DOHH2 (cell line): ENCODE measurements around the gene CAMTA1.

Source experiments
- H3F3A ChIP-seq: fragments of 200-600 bp; sonication (generic), shearing (Covaris generic); 2 replicates; pipeline ENCODE4 v1.6.0; 2016; ENCODE audit warnings: antibody characterized with exemption, mild to moderate bottlenecking; ENCODE audit not compliant: control insufficient read depth, insufficient read depth
- H3K27ac ChIP-seq: fragments of 200-600 bp; sonication (generic); 2 replicates; pipeline ENCODE4 v1.5.1; 2014; ENCODE audit warnings: low read depth, mild to moderate bottlenecking, low read length, moderate library complexity
- H3K27me3 ChIP-seq: fragments of 200-600 bp; sonication (generic); 2 replicates; pipeline ENCODE4 v1.6.1; 2014; ENCODE audit warnings: mild to moderate bottlenecking, low read length, mixed read lengths; ENCODE audit not compliant: control insufficient read depth
- H3K36me3 ChIP-seq: fragments of 200-600 bp; sonication (generic); 2 replicates; pipeline ENCODE4 v1.6.1; 2014; ENCODE audit warnings: mild to moderate bottlenecking, low read length, moderate library complexity, mixed read lengths; ENCODE audit not compliant: control insufficient read depth
- H3K4me1 ChIP-seq: fragments of 200-600 bp; sonication (generic); 2 replicates; pipeline ENCODE4 v1.6.1; 2014; ENCODE audit warnings: mild to moderate bottlenecking, low read length, mixed read lengths; ENCODE audit not compliant: control insufficient read depth
- H3K4me2 ChIP-seq: fragments of 200-600 bp; sonication (generic); 2 replicates; pipeline ENCODE4 v1.6.0; 2014; ENCODE audit warnings: mild to moderate bottlenecking, low read length, moderate library complexity
- H3K4me3 ChIP-seq: fragments of 200-600 bp; sonication (generic); 2 replicates; pipeline ENCODE4 v1.5.1; 2014; ENCODE audit warnings: mild to moderate bottlenecking, low read length, mixed read lengths
- H3K79me2 ChIP-seq: fragments of 200-600 bp; sonication (generic); 2 replicates; pipeline ENCODE4 v1.6.1; 2014; ENCODE audit warnings: mild to moderate bottlenecking, low read length, mixed read lengths; ENCODE audit not compliant: control insufficient read depth
- H3K9me2 ChIP-seq: fragments of 200-600 bp; sonication (generic); replicated peaks from 2 replicates; pipeline ENCODE4 v1.6.1; 2014; ENCODE audit warnings: mild to moderate bottlenecking, low read length, mixed read lengths; ENCODE audit not compliant: control insufficient read depth
- H3K9me3 ChIP-seq: fragments of 200-600 bp; sonication (generic); 2 replicates; pipeline ENCODE4 v1.6.1; 2014; ENCODE audit warnings: antibody characterized with exemption, low read length, mixed read lengths; ENCODE audit not compliant: control insufficient read depth, insufficient read depth
- H4K20me1 ChIP-seq: fragments of 200-600 bp; sonication (generic); 2 replicates; pipeline ENCODE4 v1.6.0; 2014; ENCODE audit warnings: low read depth, mild to moderate bottlenecking, antibody characterized with exemption, low read length, moderate library complexity; ENCODE audit not compliant: control insufficient read depth, insufficient read depth
- EZH2phosphoT487 ChIP-seq: fragments of 200-600 bp; sonication (generic); IDR thresholded peaks from 2 replicates; pipeline ENCODE4 v1.6.1; 2017; ENCODE audit warnings: borderline replicate concordance, mild to moderate bottlenecking, antibody characterized with exemption, low read length, moderate library complexity, mixed read lengths
- TF ChIP-seq, protein P1 (sequence below): fragments of 200-600 bp; sonication (generic); IDR thresholded peaks from one replicate; pipeline ENCODE4 v1.5.1; 2014; ENCODE audit warnings: antibody characterized with exemption, mild to moderate bottlenecking, low read depth, low read length; ENCODE audit not compliant: poor library complexity, severe bottlenecking

Gene CAMTA1

DNA sequence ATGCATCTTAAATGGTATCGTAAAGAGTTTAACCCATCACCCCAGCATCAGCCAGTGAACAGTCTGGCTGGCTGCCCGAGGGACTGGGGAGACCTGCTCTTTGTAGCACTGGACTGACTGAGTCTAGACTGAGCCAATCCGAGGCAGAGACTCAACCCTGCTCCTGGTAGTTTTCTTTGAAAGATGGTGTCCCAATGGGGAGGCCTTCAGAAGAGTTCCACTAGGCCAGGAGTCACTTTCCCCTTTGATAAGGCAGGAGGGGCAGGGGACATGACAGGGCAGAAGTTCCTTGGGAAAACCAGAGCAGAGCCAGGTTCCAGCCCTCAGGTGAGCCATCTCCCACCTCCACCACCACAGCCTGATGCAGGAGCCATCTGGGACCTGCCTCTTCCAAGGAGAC, 203.5 kb downstream of the CAMTA1 start:
- Histone ChIP-seq H3F3A (no peaks in the 10 kb centered on the region), H3K9me2 (no peaks in the 10 kb centered on the region), H4K20me1 (no peaks in the 10 kb centered on the region), H3K36me3 (no peaks in the 10 kb centered on the region), H3K79me2 (no peaks in the 10 kb centered on the region), H3K4me2 (no peak overlapping the region), H3K27me3 (peaks cover 8% of the 10 kb centered on the region), H3K9me3 (peaks cover 9% of the 10 kb centered on the region; the same call in 1 of the 2 replicates), H3K27ac (no peak overlapping the region), H3K4me3 (no peak overlapping the region), H3K4me1 (peaks cover 19% of the 10 kb centered on the region)
- TF ChIP-seq EZH2phosphoT487: no peak
- TF ChIP-seq, protein P1, sequence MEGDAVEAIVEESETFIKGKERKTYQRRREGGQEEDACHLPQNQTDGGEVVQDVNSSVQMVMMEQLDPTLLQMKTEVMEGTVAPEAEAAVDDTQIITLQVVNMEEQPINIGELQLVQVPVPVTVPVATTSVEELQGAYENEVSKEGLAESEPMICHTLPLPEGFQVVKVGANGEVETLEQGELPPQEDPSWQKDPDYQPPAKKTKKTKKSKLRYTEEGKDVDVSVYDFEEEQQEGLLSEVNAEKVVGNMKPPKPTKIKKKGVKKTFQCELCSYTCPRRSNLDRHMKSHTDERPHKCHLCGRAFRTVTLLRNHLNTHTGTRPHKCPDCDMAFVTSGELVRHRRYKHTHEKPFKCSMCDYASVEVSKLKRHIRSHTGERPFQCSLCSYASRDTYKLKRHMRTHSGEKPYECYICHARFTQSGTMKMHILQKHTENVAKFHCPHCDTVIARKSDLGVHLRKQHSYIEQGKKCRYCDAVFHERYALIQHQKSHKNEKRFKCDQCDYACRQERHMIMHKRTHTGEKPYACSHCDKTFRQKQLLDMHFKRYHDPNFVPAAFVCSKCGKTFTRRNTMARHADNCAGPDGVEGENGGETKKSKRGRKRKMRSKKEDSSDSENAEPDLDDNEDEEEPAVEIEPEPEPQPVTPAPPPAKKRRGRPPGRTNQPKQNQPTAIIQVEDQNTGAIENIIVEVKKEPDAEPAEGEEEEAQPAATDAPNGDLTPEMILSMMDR: no peak

DNA sequence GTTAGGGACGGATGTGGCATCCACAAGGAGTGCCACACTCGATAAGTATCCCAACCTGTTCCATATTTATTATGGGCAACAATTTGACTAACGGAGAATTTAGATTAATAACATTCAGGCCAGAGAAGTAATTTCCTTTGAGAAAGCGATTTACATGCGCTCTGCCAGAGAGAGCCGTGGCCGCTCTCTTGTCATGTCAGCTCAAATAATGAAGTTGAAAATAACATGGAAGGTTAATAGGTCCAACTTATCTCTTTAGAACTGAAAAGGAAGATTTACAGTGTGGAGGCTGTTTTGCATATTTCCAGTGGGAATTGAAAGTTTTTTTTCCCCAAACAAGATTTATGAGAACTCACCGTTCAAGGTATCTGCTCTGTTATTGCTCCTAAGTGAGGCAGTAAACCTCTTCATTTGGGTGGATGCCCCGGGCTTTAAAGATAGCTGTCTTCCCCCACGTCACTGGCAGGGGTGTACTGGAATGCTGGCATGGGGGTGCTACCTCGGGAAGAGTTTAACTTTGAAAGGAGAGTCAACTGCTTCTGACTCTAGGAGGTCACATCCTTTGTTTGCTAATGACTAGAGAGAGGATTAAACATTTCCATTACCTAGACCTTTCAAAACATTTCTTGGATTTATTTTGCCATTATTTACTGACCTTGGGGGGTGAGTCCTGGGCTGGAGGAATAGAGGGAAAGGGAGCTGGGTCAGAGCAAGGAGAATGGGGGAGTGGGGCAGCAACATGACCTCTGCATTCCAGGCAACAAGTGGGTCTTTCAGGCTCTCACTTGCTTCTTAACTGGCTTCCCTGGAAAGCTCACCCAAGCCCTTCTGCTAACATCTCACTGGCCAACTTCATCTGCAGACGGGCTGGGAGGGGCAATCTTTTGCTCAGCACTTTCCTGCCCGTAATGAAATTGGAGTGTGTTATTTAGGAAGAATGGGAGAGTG, 204.2 kb downstream of the CAMTA1 start:
- Histone ChIP-seq H3K27me3 (peaks cover 8% of the 10 kb centered on the region), H4K20me1 (no peaks in the 10 kb centered on the region), H3K4me1 (peaks cover 19% of the 10 kb centered on the region), H3K27ac (no peak overlapping the region), H3F3A (no peaks in the 10 kb centered on the region), H3K36me3 (no peaks in the 10 kb centered on the region), H3K4me3 (no peak overlapping the region), H3K9me3 (peaks cover 9% of the 10 kb centered on the region; the same call in 1 of the 2 replicates), H3K4me2 (no peak overlapping the region), H3K79me2 (no peaks in the 10 kb centered on the region), H3K9me2 (no peaks in the 10 kb centered on the region)
- TF ChIP-seq EZH2phosphoT487: no peak

DNA sequence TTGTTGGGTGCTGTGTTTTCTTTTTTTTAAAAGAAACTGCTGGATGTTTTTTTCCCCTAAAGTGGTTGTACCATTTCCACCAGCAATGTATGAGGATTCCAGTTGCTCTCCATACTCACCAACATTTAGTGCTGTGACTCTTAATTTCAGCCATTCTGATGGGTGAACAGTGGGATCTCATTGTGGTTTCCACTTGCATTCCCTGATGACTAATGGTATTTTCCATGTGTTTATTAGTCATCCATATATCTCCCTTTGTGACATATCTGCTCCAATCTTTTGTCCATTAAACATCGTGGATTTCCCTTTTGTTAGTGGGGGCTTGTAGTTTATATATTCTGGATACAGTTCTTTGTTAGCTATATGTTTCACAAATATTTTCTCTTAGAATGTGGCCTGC, 206.0 kb downstream of the CAMTA1 start:
- H3K9me3 ChIP-seq: peaks cover 9% of the 10 kb centered on the region; the same call in 1 of the 2 replicates
- H4K20me1 ChIP-seq: no peaks in the 10 kb centered on the region
- TF ChIP-seq, protein P1: no peak
- TF ChIP-seq EZH2phosphoT487: no peak
- peaks cover 8% of the 10 kb centered on the region for H3K27me3 ChIP-seq
- H3K27ac ChIP-seq: no peak overlapping the region
- no peak overlapping the region for H3K4me3 ChIP-seq
- no peaks in the 10 kb centered on the region for H3K79me2 ChIP-seq
- H3F3A ChIP-seq: no peaks in the 10 kb centered on the region
- peaks cover 6% of the 10 kb centered on the region for H3K4me1 ChIP-seq
- no peak overlapping the region for H3K4me2 ChIP-seq
- H3K36me3 ChIP-seq: no peaks in the 10 kb centered on the region
- no peaks in the 10 kb centered on the region for H3K9me2 ChIP-seq

DNA sequence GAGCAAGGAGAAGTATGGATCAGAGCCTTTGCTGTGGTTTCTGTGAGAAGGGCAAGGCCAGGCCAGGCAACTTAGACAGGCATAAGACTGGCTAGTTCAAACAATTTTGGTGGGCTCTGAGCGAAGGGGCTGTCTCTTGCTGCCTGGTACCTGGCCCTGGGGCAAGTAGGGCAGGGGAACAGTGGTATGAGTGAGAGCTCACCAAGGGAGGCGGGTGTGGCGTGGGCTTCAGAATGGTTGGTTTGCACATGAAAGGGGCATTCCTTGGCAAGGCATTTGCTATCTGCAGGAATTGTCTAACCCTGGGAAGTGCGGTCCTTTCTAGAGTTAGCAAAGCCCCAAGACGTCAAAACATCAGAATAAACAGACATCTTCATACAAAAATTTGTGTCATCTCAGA, 210.5 kb downstream of the CAMTA1 start:
- TF ChIP-seq, protein P1: no peak
- no peak for TF ChIP-seq EZH2phosphoT487

More for the DNA sequence above, 210.5 kb downstream of the CAMTA1 start:
- Histone ChIP-seq H3K9me3 (peaks cover 9% of the 10 kb centered on the region; the same call in 1 of the 2 replicates), H3K27ac (no peak overlapping the region), H3K4me2 (no peak overlapping the region), H3K36me3 (no peaks in the 10 kb centered on the region), H3F3A (no peaks in the 10 kb centered on the region), H3K27me3 (no peaks in the 10 kb centered on the region), H3K4me1 (peaks cover 11% of the 10 kb centered on the region), H3K4me3 (no peak overlapping the region), H3K79me2 (no peaks in the 10 kb centered on the region), H4K20me1 (no peaks in the 10 kb centered on the region), H3K9me2 (no peaks in the 10 kb centered on the region)
